HG03354 (cell line): Measurements from ENCODE around the gene TTLL11.

ENCODE experiments used
- ATAC-seq: cut with Tn5 transposase; IDR thresholded peaks from one replicate; pipeline ENCODE4 v1.9.1; 2021; ENCODE audit warnings: mild to moderate bottlenecking; ENCODE audit not compliant: unreplicated experiment, poor library complexity, severe bottlenecking

The TTLL11 gene

DNA sequence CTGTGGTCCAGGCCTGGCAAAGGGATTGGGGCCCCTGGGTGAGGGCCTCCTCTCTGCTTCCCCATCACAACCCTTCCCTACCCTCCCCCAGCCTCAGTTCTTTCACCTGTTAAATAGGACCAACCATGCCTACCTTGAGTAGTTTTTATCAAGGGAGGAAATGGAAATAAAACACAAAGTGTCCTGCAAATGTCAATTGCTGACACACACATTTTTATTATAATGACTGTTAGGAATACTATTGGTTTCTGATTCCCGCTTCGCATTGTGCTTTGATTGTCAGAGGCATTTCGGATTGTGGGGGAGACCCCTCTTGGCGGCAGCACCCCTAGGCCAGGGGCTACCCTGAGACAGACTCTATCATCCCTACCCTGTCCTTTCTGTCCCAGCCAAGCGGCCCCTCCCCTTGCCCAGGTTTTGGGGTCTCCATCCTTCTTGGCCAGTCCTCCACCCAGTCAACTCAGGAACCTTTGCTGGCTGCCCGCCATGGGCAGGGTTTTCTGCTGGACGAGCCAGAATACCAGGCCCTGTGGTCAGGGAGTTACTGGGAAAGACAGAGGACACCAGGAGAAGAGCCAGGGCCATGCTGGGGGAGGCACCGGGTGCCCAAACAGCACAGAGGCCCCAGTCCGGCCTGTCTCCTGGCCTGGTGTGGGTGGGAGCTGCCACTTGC is 18.4 kb upstream of the TTLL11 start:
- ATAC-seq: no peak

DNA sequence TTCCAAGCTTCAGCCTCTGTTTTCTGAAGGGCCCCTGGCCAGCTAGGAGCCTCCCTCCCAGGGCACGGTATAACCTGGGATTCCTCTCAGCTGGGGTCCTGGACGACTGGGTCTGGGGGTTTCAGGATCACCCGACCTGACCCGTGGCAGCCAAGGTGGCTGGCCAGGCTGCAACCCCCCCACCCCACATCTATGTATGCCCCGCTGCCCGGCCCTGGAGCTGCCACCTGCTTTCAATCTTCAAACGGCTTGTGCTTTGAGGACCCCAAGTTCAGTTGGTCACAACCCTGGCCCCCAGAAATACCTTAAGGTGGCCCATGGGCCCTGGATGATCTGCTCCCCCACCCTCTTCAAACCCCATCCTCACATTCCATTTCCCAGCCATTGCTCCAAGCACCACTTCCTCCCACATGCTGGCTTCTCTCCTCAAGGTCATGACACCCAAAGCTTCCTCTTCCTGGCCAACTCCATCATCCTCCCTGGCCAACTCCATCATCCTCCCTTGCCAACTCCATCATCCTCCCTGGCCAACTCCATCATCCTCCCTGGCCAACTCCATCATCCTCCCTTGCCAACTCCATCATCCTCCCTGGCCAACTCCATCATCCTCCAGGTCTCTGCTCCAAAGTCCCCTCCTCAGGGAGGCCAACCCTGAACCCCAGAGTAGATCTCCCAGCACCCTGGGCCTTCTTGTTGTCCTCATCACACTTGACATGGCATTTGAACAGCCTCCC is 17.2 kb upstream of the TTLL11 start:
- ATAC-seq: no peak

DNA sequence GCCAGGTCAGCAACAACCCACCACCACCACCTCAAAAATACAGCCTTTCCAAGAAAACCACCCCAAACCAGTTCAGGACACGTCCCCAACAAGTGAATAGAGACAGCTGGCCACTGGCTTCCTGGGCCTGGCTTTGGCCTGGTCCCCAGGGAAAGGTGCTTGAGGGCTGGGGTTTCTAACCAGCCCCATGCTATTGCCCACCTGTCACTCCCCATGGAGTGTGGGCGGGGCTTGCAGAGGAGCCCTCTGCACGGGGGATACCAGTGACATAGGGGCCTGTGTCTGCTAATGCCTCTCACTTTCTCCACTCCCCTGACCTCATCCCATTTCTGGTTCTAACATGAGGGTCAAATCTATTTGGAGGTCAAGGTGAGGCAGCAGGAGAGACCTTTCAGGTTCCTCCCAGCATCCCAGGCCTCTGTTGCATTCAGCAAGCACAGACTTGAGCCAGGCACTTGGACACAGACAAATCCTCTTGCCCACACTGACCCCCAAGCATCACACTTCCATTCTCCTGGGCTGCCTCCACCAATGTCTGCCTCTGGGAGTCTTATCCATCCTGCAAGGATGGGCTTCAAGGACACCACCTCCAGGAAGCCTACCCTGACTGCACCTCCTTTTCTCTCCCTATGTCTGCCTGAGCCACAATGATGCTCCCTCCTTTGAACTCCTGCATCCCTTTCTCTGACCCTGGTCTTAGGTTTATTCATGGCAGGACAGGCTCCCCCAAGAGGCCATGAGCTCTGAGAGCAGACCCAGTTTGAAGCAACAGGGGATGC is 16.1 kb upstream of the TTLL11 start:
- no peak for ATAC-seq

DNA sequence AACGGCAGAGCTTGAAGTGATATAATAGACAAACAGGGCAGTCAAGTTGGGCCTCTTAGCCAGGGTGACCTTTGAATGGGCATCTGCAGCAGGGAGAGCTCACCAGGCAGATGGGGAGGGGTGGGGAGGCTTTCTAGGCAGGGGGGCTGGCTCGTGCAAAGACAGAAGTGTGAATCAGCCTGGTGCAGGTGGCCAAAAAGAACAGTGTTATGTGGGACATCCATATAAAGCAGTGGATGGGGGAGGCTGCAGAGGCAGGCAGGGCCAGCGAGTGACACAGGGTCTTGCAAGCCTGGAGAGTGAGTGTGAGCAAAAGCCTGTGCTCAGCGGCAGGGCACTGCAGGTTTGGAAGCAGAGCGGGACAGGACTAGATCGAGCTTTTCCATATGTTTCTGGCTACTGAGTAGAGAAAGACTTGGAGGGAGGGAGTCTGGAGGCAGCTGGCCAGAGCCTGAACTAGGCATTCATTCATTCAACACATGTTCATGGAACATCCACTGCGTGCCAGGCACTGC is 14.2 kb upstream of the TTLL11 start:
- ATAC-seq: no peak

DNA sequence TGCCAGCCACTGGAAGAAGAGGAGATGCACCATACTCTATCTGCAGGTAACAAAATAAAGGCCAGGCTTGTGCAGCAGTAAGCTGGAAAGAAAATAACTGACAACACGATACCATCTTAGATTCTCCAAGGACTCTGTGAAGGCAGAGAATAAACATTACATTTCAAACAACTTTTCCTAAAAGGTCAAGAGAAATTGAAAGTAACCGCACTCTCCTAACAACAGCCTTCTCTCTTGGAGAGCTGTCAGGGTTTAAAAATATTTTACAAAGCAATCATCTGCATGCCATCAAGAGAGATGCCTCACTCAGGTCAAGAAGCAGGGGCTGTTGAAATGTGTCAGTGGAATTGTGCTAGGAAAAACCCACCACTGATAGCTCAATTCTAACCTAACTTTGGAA is 13.5 kb upstream of the TTLL11 start:
- ATAC-seq: no peak

DNA sequence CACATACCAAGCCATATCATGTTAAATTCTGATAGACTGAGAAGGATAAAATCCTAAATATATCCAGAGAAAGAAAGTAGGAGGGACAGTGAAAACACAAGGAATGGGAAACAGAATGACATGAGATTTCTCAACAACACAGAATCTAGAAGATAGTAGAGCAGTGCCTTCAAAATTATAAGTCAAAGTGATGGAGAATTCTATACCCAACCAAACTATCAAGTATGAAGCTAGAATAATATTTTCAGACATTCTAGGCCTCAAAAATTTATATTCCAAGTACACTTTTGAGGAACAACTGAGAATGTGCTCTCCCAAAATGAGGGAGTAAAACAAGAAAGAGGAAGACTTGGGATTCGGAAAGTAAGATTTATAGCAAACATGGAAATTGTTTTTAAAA is 10.9 kb upstream of the TTLL11 start:
- no peak for ATAC-seq

DNA sequence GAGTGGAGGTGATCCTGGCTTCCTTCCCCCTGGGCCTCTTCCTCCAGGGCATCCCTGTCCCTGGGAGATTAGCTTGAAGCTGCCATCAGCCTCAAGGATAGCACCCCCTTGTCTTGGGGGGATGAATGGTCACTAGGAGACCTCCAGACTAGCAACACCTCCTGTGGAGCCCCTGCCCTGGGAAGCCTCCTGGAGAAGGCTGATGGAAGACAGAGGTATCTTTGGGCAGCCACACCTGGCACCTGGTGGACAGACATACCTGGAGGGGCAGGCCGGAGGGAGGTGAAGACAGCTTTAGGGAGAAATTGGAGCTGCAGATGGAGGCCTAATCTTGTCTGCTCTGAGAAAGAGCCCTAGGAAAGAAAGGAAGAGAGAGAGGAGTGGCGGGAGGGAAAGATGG is 9.0 kb upstream of the TTLL11 start:
- no peak for ATAC-seq

DNA sequence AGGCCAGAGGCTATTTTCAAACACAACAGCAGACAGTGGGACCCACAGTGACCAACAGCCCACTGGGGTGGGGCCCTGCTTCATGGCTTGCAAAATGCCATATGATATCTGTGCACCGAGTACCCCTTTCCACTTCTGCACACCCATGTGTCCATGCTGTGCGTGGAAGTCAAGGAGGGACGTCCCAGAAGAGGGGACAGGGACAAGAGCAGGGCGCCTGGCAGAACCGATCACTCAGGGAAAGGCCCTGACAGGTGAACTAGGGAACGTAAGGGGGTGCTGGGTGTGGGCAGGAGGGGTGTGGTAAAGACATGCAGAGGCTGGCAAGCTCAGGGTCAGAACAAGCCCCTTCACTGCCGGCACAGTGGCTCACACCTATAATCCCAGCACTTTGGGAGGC is 7.6 kb upstream of the TTLL11 start:
- no peak for ATAC-seq

DNA sequence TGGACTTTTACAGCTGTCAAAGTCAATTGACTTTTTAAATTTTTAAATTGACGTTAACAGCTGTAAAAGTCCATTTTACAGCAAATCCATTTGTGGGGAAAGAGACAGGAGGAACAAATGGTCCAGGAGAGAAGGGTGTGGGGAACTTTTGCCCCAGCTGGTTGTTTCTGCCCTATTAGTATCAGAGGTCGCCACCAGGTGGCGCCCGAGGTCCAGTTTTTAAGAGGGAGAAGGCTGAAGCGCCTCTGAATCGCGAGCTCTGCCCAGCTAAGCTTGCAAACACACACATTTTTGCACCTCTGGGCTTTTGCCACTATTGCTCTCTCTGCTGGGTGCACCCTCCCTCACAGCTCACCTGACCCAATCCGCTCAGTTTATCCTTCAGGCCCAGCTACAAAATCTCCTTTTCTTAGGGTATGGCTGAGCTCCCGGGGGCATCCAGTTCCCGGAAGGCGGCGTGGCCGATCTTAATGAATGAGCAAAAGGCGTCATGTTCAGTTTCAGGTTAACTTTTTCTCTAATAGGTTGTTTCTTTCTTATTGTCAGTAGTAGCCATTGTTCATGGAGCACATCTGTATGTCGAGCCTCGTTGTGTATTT is 6.3 kb upstream of the TTLL11 start:
- ATAC-seq: peak; percentile 77

DNA sequence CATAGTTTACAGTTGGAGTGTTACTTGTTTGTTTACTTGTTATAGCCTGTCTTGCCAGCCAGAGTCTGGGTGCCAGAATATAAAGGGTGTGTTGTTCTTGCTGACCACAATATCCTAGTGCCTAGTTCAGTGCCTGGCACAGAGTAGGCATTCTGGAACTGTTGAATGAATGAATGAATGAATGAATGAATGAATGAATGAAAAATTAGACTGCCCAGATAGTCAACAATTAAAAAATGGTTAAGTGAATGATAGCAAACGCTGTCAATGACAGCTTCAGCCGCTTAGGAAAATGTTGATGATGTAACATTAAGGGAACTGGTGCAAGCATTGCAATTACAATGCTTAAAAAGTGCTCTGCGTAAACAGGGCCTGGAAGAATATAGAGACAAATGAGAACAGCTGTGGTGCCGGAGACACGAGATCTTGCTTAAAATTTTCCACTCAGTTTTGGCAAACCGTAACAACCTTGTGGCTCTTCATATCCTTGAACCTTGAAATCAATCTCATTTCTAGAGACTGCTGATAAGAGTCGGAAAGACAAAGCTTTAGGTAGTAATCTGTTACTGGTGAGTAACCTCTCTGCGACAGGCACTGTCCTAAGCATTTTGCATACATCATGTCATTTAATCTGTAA is 4.7 kb upstream of the TTLL11 start:
- no peak for ATAC-seq

DNA sequence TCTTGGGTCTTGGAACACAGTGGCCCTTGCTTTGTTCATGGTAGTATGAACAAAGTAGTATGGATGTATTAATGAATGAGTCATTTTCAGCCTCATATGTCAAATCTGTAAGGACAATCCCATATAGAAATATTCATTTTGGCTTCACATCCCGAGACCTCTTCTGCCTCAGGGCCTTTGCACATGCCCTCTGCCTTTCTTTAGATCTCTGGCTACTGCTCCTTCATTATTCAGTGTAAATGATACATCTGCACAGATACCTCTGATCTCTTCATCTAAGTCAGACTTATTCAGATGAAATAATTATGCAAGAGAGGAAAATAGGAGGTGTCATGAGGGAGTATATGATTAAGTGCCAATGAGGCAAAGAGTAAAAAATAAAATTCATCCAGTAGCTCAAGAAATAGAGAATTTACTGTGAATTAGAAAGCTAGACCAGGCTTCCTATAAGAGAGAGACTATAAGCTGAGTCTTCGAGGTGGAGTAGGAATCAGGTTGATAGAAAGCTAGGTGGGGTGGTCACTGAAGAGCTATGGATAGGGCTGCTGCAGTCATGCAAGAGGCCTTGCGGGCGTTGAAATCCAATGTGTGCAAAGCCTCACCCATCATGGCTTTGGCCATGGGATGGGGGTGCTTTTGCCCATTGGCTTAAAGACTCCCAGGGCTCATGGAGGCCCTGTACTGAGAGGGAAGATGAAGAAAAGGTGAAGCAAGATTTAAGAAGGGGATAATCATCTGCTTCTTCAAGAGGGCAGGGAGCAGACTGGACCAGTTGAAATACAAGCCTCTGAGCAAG is 3.7 kb upstream of the TTLL11 start:
- ATAC-seq: no peak

DNA sequence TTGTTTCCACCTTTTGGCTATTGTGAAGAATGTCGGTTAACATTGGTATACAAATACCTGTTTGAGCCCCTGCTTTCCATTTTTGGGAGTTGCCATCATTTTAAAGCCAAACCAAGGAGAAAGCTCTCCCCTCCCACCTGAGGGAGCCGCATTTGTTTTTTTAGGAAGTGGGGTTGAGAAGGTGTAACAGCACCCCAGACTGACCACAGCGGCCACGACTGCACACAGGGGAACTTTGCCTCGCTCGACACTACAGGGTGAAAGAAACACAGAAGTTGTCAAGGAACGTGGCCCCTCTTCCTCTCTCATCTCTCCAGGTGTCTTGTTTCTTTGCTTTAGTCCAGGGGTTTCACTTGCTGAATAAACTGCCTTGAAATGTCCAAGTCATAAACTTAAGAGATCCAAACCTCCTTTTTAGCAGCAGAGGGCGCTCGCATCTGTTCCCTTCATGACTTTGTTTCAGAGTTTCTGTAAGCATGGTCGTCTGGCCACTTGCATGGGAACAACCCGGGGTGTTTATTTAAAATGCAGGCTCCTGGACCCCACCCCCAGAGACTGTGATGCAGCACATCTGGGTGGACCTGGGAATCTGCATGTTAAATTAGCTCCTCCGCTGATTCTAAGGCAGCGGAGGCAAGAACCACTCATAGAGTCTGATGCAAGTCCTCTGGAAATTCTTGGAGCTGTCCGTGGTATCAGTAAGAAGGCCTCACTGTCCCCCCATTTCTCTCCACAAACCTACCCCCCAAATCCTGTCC is 2.1 kb upstream of the TTLL11 start:
- no peak for ATAC-seq

DNA sequence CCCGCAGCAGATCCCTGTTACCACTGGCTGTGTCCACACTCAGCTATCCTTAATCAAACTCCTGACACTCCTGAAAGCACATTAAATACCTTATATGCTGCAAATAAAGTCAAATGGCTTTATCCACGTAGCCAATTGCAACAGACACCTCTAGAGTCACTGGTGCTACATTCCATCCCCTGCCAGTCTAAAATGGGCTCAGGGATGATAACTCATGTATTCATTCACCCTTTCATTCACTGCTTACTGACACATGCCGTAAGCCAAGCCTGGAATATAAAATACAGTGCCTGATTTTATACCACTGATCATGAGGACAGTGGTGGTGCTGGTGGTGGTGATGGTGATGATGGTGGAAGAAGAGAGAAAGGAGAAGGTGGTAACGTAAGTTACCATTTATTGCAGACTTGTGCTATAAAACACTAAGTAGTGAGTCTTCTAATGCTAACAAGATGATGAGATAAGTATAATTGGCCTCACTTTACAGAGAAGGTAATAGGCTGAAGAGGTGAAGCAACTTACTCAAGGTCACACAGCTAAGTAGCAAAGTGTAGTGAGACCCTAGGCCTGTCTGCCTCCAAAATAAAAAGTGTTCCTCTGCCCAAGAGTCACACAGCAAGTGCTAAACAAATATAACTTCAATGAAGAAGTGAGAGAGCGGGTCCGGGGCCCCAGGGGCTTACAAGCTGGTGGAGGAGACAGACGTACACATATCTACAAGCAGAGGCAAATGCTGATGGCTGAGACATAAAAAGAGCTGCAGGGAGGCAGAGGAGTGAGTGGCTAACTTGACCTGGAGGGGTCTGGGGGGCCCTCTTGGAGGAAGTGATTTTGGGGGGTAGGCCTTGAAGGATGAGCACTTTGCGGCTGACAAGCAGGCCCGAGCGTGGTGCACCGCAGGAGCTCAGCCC is 1.2 kb downstream of the TTLL11 start:
- ATAC-seq: no peak

DNA sequence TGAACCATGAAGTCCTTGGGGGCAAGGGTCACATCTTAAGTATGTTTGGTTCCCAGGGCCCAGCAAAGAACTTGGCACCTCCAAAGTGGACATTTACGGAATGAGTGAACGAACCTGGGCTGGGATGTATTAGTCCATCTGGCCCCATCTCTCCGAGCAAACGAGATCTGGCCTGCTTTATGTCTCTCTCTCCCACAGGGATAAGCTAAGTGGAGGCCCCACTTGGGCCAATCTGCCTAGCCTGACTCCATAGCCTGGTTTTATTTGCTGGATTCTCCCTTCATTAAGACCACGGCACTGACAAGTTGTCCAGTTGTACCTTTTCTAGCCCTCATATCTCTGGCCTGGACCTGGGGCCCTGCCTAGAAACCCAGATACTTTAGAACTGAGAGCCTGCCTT is 2.1 kb downstream of the TTLL11 start:
- no peak for ATAC-seq

DNA sequence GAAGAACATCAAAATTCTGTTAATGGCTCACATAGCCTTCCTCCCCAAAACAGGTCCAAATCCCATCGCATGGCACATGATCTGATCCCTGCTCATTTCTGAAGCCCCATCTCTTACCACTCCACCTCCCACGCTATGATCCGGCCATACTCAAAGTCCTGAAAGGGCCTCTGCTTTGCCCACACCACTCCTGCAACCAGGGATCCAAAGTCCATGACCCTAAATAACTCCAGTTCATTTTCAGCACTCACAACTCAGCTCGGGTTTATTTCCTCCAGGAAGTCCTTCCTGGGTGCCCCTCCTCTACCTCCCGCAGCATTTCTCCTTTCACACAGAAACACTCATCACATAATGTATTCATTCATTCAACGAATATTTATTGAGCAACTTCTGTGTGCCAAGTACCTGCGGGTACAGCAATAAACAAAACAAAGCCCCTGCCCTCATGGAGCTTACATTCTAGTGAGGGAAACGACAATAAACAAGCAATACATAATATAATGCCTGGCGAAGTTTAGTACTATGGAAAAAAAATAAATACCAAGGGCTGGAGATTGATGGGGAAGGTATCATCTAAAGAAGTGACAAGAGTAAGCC is 2.7 kb downstream of the TTLL11 start:
- no peak for ATAC-seq

DNA sequence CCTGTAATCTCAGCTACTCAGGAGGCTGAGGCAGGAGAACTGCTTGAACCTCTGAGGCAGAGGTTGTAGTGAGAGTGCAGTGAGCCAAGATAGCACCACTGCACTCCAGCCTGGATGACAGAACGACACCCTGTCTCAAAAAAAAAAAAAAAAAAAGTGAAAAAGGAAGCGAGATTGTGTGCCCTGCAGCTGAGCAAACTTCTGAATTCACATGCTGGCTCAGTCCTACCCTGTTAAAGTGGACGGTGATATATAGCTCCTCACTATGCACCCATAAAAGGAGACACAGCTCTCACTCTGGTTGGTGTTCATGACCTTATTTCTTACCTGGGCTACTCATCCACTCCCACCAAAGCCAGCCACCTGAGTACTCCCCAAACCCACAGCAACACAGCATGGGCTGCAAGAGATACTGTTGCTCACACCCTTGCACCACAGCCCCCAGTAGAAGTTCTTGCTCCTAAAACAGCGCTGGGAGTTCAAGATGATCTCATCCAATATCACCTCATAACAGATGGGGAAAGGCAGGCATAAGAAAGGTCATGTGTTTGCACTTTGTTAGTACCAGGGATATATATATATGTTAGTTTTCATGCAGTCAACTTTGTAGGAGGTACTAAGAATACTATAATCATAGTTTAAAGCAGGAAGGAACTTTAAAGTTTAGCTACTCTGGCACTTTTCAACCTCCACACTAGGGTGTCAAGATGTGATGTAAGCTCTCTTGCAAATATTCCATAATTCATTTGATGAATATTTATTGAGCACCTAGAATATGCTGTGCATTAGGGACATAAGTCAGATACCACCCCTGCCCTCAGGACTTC is 4.0 kb downstream of the TTLL11 start:
- no peak for ATAC-seq
